ENCODE measurements around the gene ACP5.

GRCh38 chr19:11550265-11550664, 27.2 kb downstream of the ACP5 start:
- TF ChIP-seq POLR2A (IDR thresholded peaks at IDR 0.05) (no peak), CTCF (IDR thresholded peaks at IDR 0.05) (no peak)

Data from adrenal gland (tissue), 5 donors.